Ectodermal cell (in vitro differentiated cells): ENCODE measurements around the gene MSANTD1.

ENCODE experiments used
- H3K27ac ChIP-seq: 2 replicates; pipeline ENCODE4 v1.7.0; 2013; ENCODE audit warnings: mild to moderate bottlenecking, low read depth, low read length; ENCODE audit not compliant: insufficient read depth, poor library complexity, severe bottlenecking
- H3K27me3 ChIP-seq: 2 replicates; pipeline ENCODE4 v1.7.0; 2013; ENCODE audit warnings: mild to moderate bottlenecking, low read length; ENCODE audit not compliant: insufficient read depth, control insufficient read depth, poor library complexity, severe bottlenecking
- H3K36me3 ChIP-seq: one replicate; pipeline ENCODE4 v1.7.0; 2013; ENCODE audit warnings: low read length; ENCODE audit not compliant: control insufficient read depth, insufficient read depth
- H3K4me1 ChIP-seq: one replicate; pipeline ENCODE4 v1.7.0; 2013; ENCODE audit warnings: low read length; ENCODE audit not compliant: control insufficient read depth, insufficient read depth
- H3K4me3 ChIP-seq: 2 replicates; pipeline ENCODE4 v1.7.0; 2013; ENCODE audit warnings: low read depth, low read length, control low read depth; ENCODE audit not compliant: insufficient read depth
- H3K9me3 ChIP-seq: 2 replicates; pipeline ENCODE4 v1.7.0; 2013; ENCODE audit warnings: mild to moderate bottlenecking, low read length, moderate library complexity; ENCODE audit not compliant: control insufficient read depth
- WGBS, 2 experiments: methylation state at CpG; one replicate each; pipeline ENCODE4 v1.1.7; 2013; ENCODE audit warnings: missing lambda C conversion rate in 2 of 2; 5-methylcytosine and 5-hydroxymethylcytosine counted together

MSANTD1 gene

GRCh38 chr4:3291411-3291968 lies 42.5 kb downstream of the MSANTD1 start:
- Histone ChIP-seq H3K27me3 (peaks cover 12% of the 10 kb centered on the region), H3K36me3 (no peaks in the 10 kb centered on the region), H3K4me1 (peaks cover 23% of the 10 kb centered on the region), H3K27ac (no peak overlapping the region), H3K4me3 (peak overlapping the region; percentile 76), H3K9me3 (no peaks in the 10 kb centered on the region)
- 41 to 42% methylated on average over 24 of the region's 24 CpGs for WGBS, 2 experiments

- peak overlapping the region; percentile 69 for H3K27ac ChIP-seq
- peak overlapping the region; percentile 76 for H3K4me3 ChIP-seq
- no peaks in the 10 kb centered on the region for H3K36me3 ChIP-seq
- 1% methylated on average over 60 of the region's 60 CpGs for WGBS, 2 experiments
- H3K4me1 ChIP-seq = peaks cover 28% of the 10 kb centered on the region
- no peaks in the 10 kb centered on the region for H3K9me3 ChIP-seq
- H3K27me3 ChIP-seq = peaks cover 12% of the 10 kb centered on the region
Observed at GRCh38 chr4:3291969-3292570, 43.1 kb downstream of the MSANTD1 start.

- Histone ChIP-seq H3K27me3 (peaks cover 12% of the 10 kb centered on the region), H3K27ac (peak within 1 kb of the TSS; percentile 80), H3K4me3 (peak within 1 kb of the TSS; percentile 76), H3K4me1 (peaks cover 32% of the 10 kb centered on the region), H3K36me3 (no peaks in the 10 kb centered on the region), H3K9me3 (no peaks in the 10 kb centered on the region)
- 0% methylated on average over 114 to 121 of the region's 121 CpGs for WGBS, 2 experiments
Observed at GRCh38 chr4:3292571-3293400, 43.8 kb downstream of the MSANTD1 start, which contains the start of gene RGS12. Gene RGS12 (plus strand): TSS chr4:3293021. CDS start chr4:3316171, 23,150 bp downstream.

- Histone ChIP-seq H3K36me3 (no peaks in the 10 kb centered on the region), H3K4me1 (peaks cover 37% of the 10 kb centered on the region), H3K4me3 (peak overlapping the region; percentile 66), H3K27me3 (peaks cover 12% of the 10 kb centered on the region), H3K9me3 (no peaks in the 10 kb centered on the region), H3K27ac (peak overlapping the region; percentile 80)
- 21% methylated on average over 42 of the region's 42 CpGs for WGBS, 2 experiments
Observed at GRCh38 chr4:3293401-3294391, 44.7 kb downstream of the MSANTD1 start.

- peaks cover 12% of the 10 kb centered on the region for H3K27me3 ChIP-seq
- H3K27ac ChIP-seq = no peak overlapping the region
- H3K4me3 ChIP-seq = peak overlapping the region; percentile 66
- H3K4me1 ChIP-seq = peaks cover 42% of the 10 kb centered on the region
- no peaks in the 10 kb centered on the region for H3K9me3 ChIP-seq
- no peaks in the 10 kb centered on the region for H3K36me3 ChIP-seq
- WGBS, 2 experiments = 89% methylated on average over 19 of the region's 19 CpGs
Observed at GRCh38 chr4:3294401-3295241, 45.7 kb downstream of the MSANTD1 start.

GRCh38 chr4:3295837-3296624 lies 47.1 kb downstream of the MSANTD1 start:
- H3K4me1 ChIP-seq = peaks cover 50% of the 10 kb centered on the region
- WGBS, 2 experiments = 87 to 88% methylated on average over 12 of the region's 12 CpGs

GRCh38 chr4:3296651-3297050 lies 47.7 kb downstream of the MSANTD1 start:
- H3K27ac ChIP-seq = no peak overlapping the region
- H3K4me1 ChIP-seq = peaks cover 47% of the 10 kb centered on the region
- H3K9me3 ChIP-seq = no peaks in the 10 kb centered on the region
- WGBS, 2 experiments = 92 to 94% methylated on average over 8 of the region's 8 CpGs
- no peaks in the 10 kb centered on the region for H3K36me3 ChIP-seq
- peaks cover 2% of the 10 kb centered on the region for H3K27me3 ChIP-seq
- H3K4me3 ChIP-seq = no peak overlapping the region

More at GRCh38 chr4:3295837-3296624, 47.1 kb downstream of the MSANTD1 start:
- no peaks in the 10 kb centered on the region for H3K36me3 ChIP-seq
- H3K4me3 ChIP-seq = no peak overlapping the region
- H3K27me3 ChIP-seq = peaks cover 8% of the 10 kb centered on the region
- no peak overlapping the region for H3K27ac ChIP-seq
- no peaks in the 10 kb centered on the region for H3K9me3 ChIP-seq

GRCh38 chr4:3297066-3297859 lies 48.3 kb downstream of the MSANTD1 start:
- Histone ChIP-seq H3K27me3 (no peaks in the 10 kb centered on the region), H3K4me3 (no peak overlapping the region), H3K36me3 (no peaks in the 10 kb centered on the region), H3K4me1 (peaks cover 47% of the 10 kb centered on the region), H3K9me3 (no peaks in the 10 kb centered on the region), H3K27ac (no peak overlapping the region)
- 87 to 90% methylated on average over 13 of the region's 13 CpGs for WGBS, 2 experiments
